GM19324 (cell line): Measurements from ENCODE around the gene PRSS27.

ENCODE experiments used
- ATAC-seq: cut with Tn5 transposase; IDR thresholded peaks from one replicate; pipeline ENCODE4 v1.9.1; 2021; ENCODE audit warnings: mild to moderate bottlenecking, moderate library complexity; ENCODE audit not compliant: unreplicated experiment, low FRiP score

The PRSS27 gene

DNA sequence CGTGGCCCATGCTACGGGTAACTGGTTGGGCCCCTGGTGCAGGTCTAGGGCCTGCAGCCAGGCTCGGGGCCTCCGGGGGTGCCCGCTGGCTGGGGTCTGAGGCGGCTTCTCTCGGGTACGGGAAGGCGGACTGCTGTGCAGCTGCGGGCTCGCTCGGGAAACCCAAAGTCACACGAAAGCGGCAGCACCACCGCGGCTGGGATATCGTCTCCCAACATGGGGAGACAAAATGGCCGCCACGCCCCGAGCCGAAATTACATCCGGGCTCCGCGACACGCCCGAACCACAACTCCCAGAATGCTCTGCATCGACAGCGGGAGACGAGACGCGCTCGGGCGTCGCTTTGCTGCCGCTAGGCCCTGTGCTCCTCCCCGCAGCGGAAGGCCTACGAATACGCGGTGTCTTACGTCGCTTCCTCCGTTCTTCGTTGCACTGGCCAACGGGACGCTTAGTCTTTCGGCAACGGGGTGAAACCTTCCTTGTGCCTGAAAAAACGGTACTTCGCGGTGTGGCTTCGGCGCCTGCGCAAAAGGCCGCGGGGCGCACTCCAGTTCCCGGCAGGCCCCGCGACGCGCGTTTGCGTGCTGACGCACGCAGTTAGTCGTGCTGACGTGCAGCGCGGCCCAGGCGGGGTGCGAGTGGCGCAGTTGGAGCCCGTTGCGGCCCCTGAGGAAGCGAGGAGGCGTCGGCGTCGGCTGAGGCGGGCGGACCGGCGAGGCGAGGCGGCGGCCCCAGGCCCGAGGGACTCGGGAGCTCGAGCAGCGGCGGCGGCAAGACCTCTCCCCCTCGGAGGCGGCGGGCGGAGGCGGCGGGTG lies 32.2 kb upstream of the PRSS27 start, which contains the start of gene SRRM2:
SRRM2 (plus strand) TSS at position 604 of the 815 bp plus-strand sequence. CDS start 3,727 bp downstream, outside the sequence.
- ATAC-seq, result peak; percentile 87

DNA sequence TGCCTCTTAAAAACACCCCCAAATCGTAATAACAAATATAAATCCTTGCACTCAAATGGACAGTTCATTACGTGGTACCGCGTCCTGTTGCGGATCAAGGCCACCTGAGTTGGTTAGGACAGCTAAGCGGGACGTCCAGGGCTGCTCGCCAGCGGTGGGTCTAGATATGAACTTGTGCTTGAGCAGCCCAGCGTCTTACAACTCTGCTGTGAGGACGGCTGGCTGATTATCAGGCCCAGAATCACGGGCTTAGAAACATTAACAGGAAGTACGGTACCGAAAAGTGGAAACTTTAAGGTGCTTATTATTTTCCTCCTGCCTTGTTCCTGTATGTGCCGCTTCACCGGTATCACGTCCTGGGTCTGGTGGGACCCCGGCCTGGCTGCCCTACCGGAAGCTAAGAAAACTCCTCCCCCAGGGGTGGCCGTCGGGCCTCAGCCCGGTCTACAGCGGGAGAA lies 31.6 kb upstream of the PRSS27 start:
- ATAC-seq, result peak; percentile 36

DNA sequence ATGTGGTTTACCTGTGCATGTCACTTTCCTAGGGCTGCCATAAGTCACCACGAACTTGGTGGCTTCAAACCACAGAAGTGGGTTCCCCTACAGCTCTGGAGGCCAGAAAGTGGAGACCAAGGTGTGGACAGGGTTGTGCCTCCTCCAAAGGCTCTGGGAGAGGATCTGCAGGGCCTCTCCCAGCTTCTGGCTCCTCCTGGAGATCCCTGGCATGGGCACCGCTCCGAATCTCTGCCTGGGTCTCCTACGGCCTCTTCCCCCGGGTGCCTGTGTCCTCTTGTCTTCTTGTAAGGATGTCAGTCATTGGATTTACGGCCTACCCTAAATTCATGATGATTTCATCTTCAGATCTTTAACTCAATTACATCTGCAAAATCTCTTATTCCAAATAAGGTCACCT lies 29.9 kb upstream of the PRSS27 start:
- ATAC-seq, result no peak

DNA sequence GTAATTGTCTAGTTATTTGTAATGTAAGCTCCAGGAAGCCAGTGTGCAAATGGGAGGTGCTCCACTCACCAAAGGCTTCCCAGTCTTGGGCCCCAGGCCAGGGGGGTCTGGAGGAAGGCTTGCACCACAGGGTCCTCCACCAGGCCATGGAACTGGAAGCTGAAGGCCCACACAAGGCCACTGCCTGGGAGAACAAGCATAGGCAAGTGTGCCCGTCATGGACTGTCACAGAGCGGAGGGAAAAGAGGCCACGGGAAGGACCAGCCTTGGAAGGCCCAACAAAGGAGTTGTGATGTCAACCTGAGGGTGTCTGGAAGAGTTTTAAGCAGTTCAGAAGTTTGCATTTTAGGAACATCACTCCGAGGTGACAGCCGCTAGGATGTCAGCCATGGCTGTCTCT lies 29.5 kb upstream of the PRSS27 start:
- no peak for ATAC-seq

DNA sequence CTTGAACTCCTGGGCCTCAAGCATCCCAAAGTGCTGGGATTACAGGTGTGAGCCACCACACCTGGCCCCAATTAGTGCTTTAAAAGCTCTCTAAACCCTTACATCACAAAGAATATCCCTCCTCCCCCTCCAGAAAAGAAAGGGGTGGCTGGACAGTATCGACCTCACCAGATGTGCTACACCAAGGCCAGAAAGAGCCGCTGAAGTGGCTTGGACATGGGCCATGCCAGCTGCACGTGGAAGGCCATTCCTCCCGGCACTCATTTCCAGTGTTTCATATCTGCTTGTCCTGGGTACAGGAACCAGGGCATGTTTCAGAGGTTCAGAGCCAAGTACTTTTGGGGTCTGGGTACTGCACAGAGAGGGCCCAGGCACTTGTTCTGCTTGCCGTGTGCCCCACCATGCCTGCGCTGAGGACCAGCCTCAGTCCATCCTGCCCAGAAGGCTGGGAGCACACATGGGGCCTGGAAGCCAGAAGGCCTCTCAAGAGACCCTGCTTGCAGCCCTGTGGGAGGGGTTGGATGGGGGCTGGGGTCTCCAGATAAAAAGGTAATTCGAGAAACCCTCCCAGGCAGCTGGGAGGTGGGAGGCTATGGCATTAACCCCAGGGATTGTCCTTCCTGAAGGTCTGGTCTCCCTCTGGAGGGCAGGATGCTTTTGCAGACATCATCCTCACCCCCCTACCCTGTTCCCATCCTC lies 28.9 kb upstream of the PRSS27 start:
- no peak for ATAC-seq

DNA sequence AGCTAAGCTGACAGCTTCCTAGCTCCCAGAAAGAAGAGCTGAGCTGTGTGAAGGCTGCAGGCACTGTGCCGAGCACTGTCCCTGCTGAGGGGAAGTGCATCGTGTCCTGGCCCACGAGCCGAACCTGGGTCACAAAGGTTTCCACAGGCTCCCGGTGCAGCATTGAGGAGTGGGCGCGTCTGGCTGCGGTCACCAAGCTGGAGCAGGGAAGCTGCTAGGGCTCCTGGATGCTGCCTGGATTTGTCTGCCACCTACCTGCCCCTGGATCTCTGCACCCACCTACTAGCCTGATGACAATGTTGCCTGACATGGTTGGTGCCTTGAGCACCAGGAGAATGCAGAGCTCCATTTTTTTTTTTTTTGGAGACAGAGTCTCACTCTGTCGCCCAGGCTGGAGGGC lies 25.9 kb upstream of the PRSS27 start:
- no peak for ATAC-seq

DNA sequence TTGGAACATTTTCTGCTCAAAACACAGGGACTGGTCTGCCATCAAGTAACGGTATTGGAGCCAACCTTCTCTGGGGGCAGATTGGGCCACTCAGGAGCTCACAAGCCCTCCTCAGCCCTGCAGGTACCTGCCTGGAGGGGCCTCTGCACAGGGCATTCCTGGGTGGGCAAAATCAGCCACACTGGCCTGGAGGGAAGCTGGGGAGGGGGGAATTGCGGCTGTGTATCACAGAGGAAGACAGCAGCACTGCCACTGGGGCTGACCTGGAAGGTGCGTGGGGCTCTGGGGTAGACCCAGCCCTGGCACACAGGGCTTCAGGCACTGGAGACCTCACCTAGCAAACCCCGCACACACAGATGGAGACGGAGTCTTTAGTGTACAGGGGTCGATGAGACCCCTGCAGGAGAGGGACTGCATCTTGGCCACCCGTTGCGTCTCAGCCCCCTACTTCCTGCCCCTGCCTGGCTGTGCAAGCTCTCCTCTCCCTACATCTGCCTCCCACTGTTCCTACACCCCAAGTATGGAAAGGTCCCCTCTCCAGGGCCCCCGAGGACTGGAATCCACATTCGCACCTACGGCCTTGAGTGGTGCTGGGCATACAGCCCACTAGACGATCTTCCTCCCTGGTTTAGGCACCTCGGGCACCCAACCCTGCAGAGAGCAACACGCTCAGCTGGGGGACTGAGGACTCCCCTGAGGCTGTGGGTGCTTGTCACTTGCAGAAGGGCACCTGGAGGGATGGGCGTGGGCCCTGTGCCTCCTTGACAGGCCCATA lies 25.3 kb upstream of the PRSS27 start:
- ATAC-seq, result no peak

DNA sequence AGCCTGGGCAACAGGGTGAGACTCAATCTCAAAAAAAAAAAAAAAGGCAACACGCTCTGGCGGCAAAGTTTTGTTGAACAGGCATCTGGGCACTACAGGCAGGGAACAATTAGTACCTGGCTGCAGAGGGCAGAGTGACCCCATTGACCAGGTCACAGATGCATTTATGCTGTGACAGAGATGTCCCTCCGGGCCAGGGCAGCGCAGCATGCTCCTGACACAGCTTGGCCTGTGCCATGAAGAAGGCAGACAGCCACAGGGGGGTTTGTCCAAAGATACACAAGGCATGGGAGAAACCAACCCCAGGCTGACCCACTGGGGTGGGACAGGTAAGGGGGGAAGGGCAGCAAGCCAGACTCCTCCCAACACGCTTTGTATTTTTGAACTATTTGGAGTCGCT lies 24.7 kb upstream of the PRSS27 start:
- no peak for ATAC-seq

DNA sequence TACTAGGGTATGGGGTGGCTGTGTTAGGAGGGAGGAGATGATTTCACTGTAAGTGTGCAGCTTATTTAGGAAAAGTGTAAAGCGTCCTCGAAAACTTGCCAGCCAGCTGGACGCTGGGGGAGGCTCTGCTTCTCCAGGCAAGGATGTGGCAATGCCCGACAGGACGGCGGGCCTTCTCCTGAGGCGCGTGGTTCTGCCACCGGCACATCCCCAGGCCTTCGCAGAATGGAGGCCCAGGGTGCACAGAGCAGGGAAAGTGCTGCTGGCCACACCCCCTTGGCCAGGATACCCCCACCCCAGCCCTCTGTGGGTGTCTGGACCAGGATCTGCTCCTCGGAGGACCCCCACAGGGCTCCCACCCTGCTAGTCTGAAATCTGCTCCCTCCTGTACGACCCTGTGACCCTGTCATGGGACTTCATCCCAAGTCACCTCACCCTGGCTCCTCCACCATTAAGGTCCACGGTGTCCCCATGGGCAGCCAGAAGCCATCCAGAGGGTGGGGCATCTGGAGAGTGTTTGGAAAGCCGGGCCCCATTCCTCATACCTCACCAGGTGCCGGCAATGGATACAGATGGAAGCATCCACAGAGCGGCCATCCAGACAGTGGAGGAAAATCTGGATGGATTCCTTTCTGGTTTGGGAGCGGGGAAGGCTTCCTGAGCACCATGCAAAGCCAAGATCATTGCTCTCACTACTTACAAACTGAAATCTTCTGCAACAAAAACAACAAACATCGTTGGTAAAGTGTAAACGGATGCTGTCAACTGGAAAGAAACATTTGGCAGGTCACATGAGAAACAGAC lies 23.2 kb upstream of the PRSS27 start:
- no peak for ATAC-seq

DNA sequence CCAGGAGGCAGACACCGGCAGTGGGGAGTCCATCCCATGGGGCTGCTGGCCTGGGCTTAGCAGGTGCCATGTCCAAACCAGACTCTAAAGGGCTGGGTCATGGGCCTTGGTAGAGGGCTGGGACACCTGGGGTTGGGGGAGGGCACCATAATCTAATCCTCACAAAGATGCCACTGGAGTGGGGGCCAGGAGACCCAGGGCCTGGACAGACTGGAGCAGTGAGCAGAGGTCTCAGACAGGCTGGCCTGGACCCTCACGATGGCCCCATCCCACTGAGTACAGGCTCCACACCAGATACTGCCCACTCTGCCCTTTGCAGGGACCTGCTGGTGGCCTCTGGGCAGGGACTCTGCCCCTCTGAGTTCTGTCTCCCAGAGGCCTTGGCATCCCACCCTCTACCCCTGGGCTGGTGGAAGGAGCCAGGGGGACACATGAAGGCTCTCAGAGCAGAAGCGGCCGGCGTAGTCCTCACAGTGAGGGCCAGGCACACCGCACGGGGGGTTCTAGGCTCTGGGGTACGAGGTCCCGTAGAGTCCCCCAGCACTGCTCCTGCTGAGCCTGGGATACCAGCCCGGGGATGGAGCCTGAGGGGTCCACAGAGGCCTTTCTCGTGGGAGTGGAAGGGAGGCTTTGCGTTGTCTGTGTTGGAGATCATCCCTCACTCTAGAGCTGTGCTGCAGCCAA lies 22.4 kb upstream of the PRSS27 start:
- ATAC-seq, result no peak

DNA sequence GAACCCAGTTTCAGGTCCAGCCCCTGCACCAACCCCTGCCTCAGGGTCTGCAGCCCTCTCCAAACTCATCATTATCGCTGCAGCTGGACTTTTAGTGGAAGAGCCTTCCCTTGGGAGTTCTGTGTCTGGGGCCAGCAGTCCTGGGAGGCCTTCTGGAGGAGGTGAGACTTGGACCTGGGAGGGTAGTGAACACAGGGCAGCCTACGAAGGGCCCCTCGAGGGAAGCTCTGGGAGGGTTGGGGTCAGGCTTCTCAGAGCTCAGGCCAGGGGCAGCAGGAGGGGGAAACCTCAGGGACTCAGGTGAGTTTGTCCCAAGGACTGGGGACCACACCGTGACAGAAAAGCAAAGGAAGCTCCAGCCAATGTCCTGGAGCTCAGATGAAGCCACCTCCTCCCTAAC lies 21.1 kb upstream of the PRSS27 start:
- ATAC-seq, result no peak

DNA sequence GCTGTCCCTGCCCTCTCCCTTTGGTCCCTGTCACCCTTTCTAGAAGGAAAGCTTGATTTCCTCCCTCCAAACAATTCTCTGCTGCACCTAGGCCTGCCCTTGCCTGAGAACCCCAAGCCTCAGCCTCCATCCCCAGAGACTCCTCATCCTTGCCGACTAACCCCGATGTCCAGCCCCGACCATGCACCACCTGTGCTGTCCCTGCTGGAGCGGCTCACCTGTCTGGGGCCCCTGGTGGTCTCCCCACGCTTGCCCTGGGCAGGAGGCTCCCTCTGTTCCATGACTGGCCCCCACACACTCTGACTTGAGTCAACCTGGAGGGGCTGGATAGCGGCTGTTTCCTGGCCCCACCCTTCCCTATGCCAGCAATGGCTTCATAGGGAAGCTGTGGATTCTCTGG lies 20.5 kb upstream of the PRSS27 start:
- ATAC-seq, result no peak

DNA sequence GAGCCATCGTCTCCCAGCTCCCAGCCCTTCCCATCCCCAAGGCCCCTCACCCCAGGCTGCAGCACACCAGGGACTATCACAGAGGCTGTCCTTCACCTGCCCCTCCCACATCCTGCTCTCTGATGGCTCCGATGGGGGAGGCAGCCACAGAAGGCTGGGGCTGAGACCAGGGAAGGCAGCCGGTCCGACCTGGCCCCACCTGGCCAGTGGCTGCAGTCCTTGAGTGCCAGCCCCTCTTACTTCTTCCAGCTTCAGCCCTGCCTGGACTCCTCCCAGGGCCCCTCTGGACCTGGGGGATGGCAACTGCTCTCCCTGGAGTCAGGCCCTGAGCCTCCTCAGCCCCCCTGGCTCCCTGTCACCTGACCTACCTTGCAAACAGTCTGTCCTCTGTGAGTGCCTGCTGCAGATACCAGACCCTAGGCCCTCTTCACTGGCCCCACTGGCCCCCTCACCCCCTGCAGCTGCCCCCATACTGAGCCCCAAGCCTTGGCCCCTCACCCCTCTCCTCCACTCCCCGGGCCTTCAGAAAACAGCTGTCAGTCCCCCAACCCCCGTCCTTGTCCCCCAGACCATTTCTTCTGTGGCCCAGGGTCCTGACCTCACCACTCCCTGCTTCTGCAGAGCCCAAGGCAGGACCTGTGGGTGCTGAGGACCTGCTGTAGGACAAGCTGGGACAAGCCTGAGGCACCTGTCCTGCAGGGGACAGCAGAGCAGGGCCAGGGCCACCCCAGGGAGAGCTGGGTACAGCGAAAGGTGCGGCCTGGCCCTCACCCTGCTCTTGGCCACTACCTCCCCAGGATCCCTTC lies 19.8 kb upstream of the PRSS27 start:
- ATAC-seq, result no peak

DNA sequence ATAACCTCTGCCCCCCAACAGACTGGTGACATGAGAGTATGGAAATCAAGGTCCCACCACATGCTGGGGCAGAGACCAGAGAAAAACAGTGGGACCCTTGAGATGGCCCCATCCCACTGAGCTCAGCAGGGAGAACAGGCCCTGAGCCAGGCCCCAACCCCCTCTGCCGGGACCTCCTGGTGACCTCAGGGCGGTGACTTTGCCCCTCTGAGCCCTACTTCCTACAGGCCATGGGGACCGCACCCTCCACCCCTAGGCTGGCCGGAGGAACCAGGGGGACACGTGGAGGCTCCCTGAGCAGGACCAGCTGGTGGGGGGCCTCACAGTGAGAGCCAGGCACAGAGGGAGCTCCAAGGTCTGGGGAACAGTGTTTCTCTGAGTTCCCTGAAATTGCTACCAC lies 18.6 kb upstream of the PRSS27 start:
- no peak for ATAC-seq

DNA sequence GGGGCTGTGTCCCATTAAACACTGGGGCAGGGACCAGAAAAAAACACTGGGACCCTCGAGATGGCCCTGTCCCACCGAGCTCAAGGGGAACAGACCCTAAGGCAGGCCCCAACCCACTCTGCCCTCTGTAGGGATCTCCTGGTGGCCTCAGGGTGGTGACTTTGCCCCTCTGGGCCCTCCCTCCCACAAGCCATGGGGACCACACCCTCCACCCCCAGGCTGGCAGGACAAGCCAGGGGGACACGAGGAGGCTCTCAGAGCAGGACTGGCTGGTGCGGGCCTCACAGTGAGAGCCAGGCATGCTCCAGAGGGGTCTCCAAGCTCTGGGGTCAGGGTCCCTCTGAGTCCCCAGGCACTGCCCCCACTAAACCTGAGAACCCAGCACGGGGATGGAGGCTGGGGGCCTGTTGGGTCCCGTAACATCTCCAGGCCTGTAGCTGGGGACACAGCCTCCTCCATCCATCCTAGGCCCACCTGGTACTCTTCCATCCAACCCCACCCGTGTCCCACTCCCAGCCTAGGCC lies 17.9 kb upstream of the PRSS27 start:
- ATAC-seq, result no peak

DNA sequence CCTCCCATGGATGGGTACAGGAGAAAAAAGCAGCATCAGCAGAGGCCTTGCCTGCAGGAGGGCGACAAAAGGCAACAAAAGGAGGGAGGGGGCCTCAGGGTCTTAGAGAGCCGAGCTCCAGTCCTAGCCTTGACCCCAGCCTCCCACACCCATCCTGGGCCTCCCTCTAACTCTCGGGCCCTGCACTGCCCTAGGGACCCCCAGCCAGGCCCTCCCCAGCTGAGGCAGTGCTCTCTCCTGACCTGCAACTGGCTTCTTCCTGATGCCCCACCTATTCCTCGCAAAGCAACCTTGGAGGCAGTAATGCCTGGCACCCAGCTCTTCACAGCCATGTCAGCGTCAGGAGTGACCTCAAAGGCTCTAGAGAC lies 17.2 kb upstream of the PRSS27 start:
- no peak for ATAC-seq

DNA sequence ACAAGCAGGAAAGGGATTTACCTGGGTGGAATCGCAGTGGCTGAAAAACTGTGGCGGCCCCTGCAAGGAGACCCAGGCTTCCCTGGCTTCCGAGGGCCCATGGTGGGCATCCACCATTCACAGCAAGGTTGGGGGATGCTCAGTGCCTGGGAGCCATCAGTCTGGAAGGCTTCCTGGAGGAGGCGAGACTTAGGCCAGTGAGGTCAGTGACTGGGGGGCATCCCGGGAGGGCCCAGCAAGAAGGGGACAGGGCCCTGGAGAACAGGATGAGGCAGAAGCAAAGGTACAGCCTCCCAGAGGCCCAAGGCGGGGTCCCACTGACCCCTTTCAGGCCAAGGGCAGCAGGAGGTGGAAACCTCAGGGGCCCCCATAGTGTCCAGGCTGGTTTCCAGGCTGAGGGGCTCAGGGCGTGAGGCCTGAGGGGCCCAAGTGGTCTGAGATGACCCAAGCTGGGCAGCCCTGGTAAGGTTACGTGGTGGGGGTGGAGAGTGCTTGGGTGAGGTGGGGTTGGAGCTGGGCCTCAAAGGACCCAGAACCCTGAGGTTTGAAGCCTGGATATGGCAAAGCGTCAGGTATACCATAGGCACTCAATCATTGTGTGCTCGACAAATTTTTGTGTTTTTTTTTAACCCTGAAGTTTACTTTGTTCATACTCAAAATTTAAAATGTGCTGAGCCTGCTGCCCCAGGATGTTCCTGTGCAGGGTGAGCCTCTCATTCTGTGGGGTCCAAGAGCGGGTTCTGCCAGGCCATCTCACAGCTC lies 16.6 kb upstream of the PRSS27 start:
- no peak for ATAC-seq
